WTC11 (cell line): Measurements from ENCODE around the gene EMC8.

ENCODE experiments used
- ELF4 ChIP-seq: sonication (generic); formaldehyde crosslinking; IDR thresholded peaks from 2 replicates; pipeline ENCODE4 v1.8.1; 2022; ENCODE audit warnings: low read depth, mild to moderate bottlenecking, moderate library complexity, missing genetic modification reagents
- EMX1 ChIP-seq: fragments of 250-450 bp; sonication (Bioruptor Pico); IDR thresholded peaks from 2 replicates; pipeline ENCODE4 v1.8.0; 2021; ENCODE audit warnings: mild to moderate bottlenecking
- NFATC4 ChIP-seq: fragments of 250-450 bp; sonication (Bioruptor Pico); IDR thresholded peaks from 2 replicates; pipeline ENCODE4 v1.9.0; 2021; ENCODE audit warnings: mild to moderate bottlenecking
- SP1 ChIP-seq: sonication (generic); formaldehyde crosslinking; conservative IDR thresholded peaks from 2 replicates; pipeline ENCODE4 v1.8.1; 2022; ENCODE audit warnings: missing genetic modification reagents
- TF ChIP-seq, protein P1 (sequence below): fragments of 200-600 bp; IDR thresholded peaks from 2 replicates; pipeline ENCODE4 v1.8.0; 2022; ENCODE audit warnings: antibody characterized with exemption

- TF ChIP-seq, protein P1, sequence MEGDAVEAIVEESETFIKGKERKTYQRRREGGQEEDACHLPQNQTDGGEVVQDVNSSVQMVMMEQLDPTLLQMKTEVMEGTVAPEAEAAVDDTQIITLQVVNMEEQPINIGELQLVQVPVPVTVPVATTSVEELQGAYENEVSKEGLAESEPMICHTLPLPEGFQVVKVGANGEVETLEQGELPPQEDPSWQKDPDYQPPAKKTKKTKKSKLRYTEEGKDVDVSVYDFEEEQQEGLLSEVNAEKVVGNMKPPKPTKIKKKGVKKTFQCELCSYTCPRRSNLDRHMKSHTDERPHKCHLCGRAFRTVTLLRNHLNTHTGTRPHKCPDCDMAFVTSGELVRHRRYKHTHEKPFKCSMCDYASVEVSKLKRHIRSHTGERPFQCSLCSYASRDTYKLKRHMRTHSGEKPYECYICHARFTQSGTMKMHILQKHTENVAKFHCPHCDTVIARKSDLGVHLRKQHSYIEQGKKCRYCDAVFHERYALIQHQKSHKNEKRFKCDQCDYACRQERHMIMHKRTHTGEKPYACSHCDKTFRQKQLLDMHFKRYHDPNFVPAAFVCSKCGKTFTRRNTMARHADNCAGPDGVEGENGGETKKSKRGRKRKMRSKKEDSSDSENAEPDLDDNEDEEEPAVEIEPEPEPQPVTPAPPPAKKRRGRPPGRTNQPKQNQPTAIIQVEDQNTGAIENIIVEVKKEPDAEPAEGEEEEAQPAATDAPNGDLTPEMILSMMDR = no peak
- TF ChIP-seq EMX1 (CRISPR knock-in tag) = no peak
- TF ChIP-seq SP1 (CRISPR knock-in tag) = no peak
- TF ChIP-seq ELF4 = no peak
- TF ChIP-seq NFATC4 = no peak
Measured at GRCh38 chr16:85848986-85849385, 49.6 kb upstream of the EMC8 start.
